IPS-NIHi7 (cell line): ENCODE measurements around the gene DAAM2.

Source experiments
- DNase-seq: peaks from one replicate; pipeline ENCODE4 v3.0.0; 2012; ENCODE audit warnings: mixed read lengths; ENCODE audit errors: extremely low spot score

Gene DAAM2

GRCh38 chr6:39908838-39909583 is 116.8 kb downstream of the DAAM2 start:
- no peak for DNase-seq

GRCh38 chr6:39909701-39910100 is 117.5 kb downstream of the DAAM2 start:
- DNase-seq: no peak

- DNase-seq: no peak
Measured at GRCh38 chr6:39910164-39910563, 118.0 kb downstream of the DAAM2 start.

- no peak for DNase-seq
Measured at GRCh38 chr6:39910744-39911143, 118.6 kb downstream of the DAAM2 start.

- no peak for DNase-seq
Measured at GRCh38 chr6:39911513-39912125, 119.4 kb downstream of the DAAM2 start.

GRCh38 chr6:39912446-39912845 is 120.3 kb downstream of the DAAM2 start:
- no peak for DNase-seq

GRCh38 chr6:39913391-39913916 is 121.3 kb downstream of the DAAM2 start:
- no peak for DNase-seq

- DNase-seq: no peak
Measured at GRCh38 chr6:39914239-39914638, 122.1 kb downstream of the DAAM2 start.

- DNase-seq: no peak
Measured at GRCh38 chr6:39915866-39916265, 123.7 kb downstream of the DAAM2 start.

- DNase-seq: no peak
Measured at GRCh38 chr6:39917329-39917728, 125.2 kb downstream of the DAAM2 start.

GRCh38 chr6:39917981-39918380 is 125.8 kb downstream of the DAAM2 start:
- DNase-seq: no peak

GRCh38 chr6:39918831-39919230 is 126.7 kb downstream of the DAAM2 start:
- no peak for DNase-seq

GRCh38 chr6:39920157-39920556 is 128.0 kb downstream of the DAAM2 start:
- no peak for DNase-seq

GRCh38 chr6:39922821-39923220 is 130.6 kb downstream of the DAAM2 start:
- DNase-seq: no peak

GRCh38 chr6:39923394-39923793 is 131.2 kb downstream of the DAAM2 start:
- no peak for DNase-seq

- DNase-seq: no peak
Measured at GRCh38 chr6:39923861-39924260, 131.7 kb downstream of the DAAM2 start.

- no peak for DNase-seq
Measured at GRCh38 chr6:39924283-39924682, 132.1 kb downstream of the DAAM2 start.

- no peak for DNase-seq
Measured at GRCh38 chr6:39925191-39925930, 133.2 kb downstream of the DAAM2 start.

- DNase-seq: no peak
Measured at GRCh38 chr6:39925931-39926290, 133.7 kb downstream of the DAAM2 start.

GRCh38 chr6:39926668-39927067 is 134.5 kb downstream of the DAAM2 start:
- DNase-seq: no peak

- no peak for DNase-seq
Measured at GRCh38 chr6:39927159-39927558, 135.0 kb downstream of the DAAM2 start.

GRCh38 chr6:39929039-39929732 is 137.0 kb downstream of the DAAM2 start:
- DNase-seq: no peak
